Umbilical cord (tissue), 2 donors: ENCODE results near the gene PNLIP. TPM values are rescaled to one million over a fixed set of nuclear protein-coding genes. Genes with fewer than 3 reads are reported as not detected.

ENCODE experiments used
- DNase-seq: peaks from one replicate; pipeline ENCODE4 v3.0.0-alpha.2; 2015; ENCODE audit warnings: low spot score
- total RNA-seq: library from RNA; depleted of rRNA; stranded (reverse); fragments of >200 nt; gene quantifications from one replicate; pipeline ENCODE4 v1.2.3, GENCODE V29; 2014; ENCODE audit warnings: low replicate concordance; ENCODE audit not compliant: insufficient read depth

The PNLIP gene
- total RNA-seq, 1 donor from 2014 or later, result 0.72 TPM

- DNase-seq, result no peak
Observed at GRCh38 chr10:116614796-116615195, 69.1 kb downstream of the PNLIP start.

- no peak for DNase-seq
Observed at GRCh38 chr10:116615199-116615776, 69.6 kb downstream of the PNLIP start.

Other genes with a start within 250 kb of the PNLIP start
- gene CCDC172, start 221.5 kb upstream of the PNLIP start, total RNA-seq, result 2.9 TPM
- 0.96 TPM for gene PNLIPRP3, start 118.1 kb upstream of the PNLIP start, total RNA-seq
- 2.9 TPM for gene PNLIPRP1, start 45.0 kb downstream of the PNLIP start, total RNA-seq
- gene PNLIPRP2, start 75.0 kb downstream of the PNLIP start, total RNA-seq, result not detected
- gene HSPA12A, start 196.6 kb downstream of the PNLIP start, total RNA-seq, result 13.0 TPM